Gastrocnemius medialis (tissue), 4 donors: ENCODE data around the gene SPECC1.

ENCODE experiments used
- POLR2A ChIP-seq, 2 donors: fragments of 450-650 bp; IDR thresholded peaks; one replicate each; pipeline ENCODE4 v1.6.1; 2017; ENCODE audit warnings: antibody characterized with exemption in 2 of 2, mild to moderate bottlenecking in 2 of 2, moderate library complexity in 2 of 2
- TF ChIP-seq, protein P1 (sequence below), 5 experiments: fragments of 450-650 bp in 3 of 5; fragments of 200-600 bp in 2 of 5; sonication (generic) in 2 of 5; IDR thresholded peaks in 4 of 5; conservative IDR thresholded peaks in 1 of 5; 1 replicate in 4 of 5; 2 replicates in 1 of 5; pipeline ENCODE4 v1.5.1; 2016 to 2019; ENCODE audit warnings: antibody characterized with exemption in 5 of 5, mild to moderate bottlenecking in 3 of 5, moderate library complexity in 3 of 5

DNA sequence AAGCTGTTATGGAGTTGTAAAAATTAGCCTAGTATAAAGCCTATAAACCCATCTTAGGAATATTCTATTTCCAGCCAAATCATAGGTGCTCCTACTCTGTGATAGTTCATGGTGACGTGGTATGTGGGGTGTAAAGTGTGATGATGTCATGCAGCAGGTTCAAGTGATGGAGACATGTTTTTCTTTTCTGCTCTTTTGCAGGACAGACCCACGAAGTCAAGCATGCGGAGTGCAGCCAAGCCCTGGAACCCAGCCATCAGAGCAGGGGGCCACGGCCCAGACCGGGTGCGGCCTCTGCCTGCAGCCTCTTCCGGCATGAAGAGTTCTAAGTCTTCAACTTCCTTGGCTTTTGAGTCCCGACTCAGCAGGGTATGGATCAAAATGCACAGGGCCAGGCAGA lies 87.3 kb downstream of the SPECC1 start:
- TF ChIP-seq, protein P1, sequence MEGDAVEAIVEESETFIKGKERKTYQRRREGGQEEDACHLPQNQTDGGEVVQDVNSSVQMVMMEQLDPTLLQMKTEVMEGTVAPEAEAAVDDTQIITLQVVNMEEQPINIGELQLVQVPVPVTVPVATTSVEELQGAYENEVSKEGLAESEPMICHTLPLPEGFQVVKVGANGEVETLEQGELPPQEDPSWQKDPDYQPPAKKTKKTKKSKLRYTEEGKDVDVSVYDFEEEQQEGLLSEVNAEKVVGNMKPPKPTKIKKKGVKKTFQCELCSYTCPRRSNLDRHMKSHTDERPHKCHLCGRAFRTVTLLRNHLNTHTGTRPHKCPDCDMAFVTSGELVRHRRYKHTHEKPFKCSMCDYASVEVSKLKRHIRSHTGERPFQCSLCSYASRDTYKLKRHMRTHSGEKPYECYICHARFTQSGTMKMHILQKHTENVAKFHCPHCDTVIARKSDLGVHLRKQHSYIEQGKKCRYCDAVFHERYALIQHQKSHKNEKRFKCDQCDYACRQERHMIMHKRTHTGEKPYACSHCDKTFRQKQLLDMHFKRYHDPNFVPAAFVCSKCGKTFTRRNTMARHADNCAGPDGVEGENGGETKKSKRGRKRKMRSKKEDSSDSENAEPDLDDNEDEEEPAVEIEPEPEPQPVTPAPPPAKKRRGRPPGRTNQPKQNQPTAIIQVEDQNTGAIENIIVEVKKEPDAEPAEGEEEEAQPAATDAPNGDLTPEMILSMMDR (IDR thresholded peaks at IDR 0.05 in 4 of 5, conservative IDR thresholded peaks at IDR 0.05 in 1 of 5) = no peak
- TF ChIP-seq POLR2A (IDR thresholded peaks at IDR 0.05) = no peak
